GM12878 (cell line): ENCODE data around the gene ILKAP. TPM values are rescaled to one million over a fixed set of nuclear protein-coding genes. Genes with fewer than 3 reads are reported as not detected.

Experiments
- ATAC-seq: fragments of 200-7000 bp; cut with Tn5 transposase; 3 replicates; pipeline ENCODE4 v1.9.1; 2020; ENCODE audit warnings: mild to moderate bottlenecking, moderate library complexity
- BruUV-seq: library from RNA; stranded (reverse); fragments of 400-500 nt; replicated peaks from 2 replicates; lab custom pipeline; 2021; lab: Mats Ljungman, UMichigan
- CTCF ChIA-PET: fragments of 300-600 bp; sonication (Branson Sonifier 250); formaldehyde crosslinking; extraction: SDS; loops from one replicate; lab custom pipeline; 2021; ENCODE audit warnings: inconsistent platforms; lab: Yijun Ruan, JAX
- POLR2A ChIA-PET: fragments of 350-600 bp; formaldehyde crosslinking; extraction: SDS; loops from one replicate; lab custom pipeline; 2021; ENCODE audit warnings: inconsistent platforms; lab: Charles Lee
- RAD21 ChIA-PET: fragments of 300-600 bp; sonication (Branson Sonifier 250); formaldehyde crosslinking; loops from one replicate; lab custom pipeline; 2023; ENCODE audit warnings: antibody characterized with exemption; ENCODE audit not compliant: unreplicated experiment; lab: Charles Lee
- SMC1A ChIA-PET: fragments of 300-600 bp; sonication (Branson Sonifier 250); formaldehyde crosslinking; loops from one replicate; lab custom pipeline; 2023; ENCODE audit not compliant: unreplicated experiment, uncharacterized antibody; lab: Charles Lee
- DNase-seq: peaks from one replicate; pipeline ENCODE4 v3.0.0-alpha.2; 2011; ENCODE audit warnings: low read depth, low spot score
- FAIRE-seq: peaks from 3 replicates; lab custom pipeline; 2011; peaks lifted over from hg19 to GRCh38; lab: Jason Lieb, UNC
- H2AFZ ChIP-seq: 2 replicates; pipeline ENCODE4 v1.6.0; 2011; ENCODE audit warnings: low read depth, low read length, control low read depth; ENCODE audit not compliant: control insufficient read depth
- H3K27ac ChIP-seq: 2 replicates; pipeline ENCODE4 v1.5.1; 2011; ENCODE audit warnings: control low read depth; ENCODE audit not compliant: control insufficient read depth, insufficient read depth
- H3K27me3 ChIP-seq, 2 experiments: replicated peaks in 1 of 2; 2 replicates each; pipeline versions ENCODE4 v1.6.0 to v1.6.1; 2011; ENCODE audit warnings: low read length in 1 of 2; ENCODE audit not compliant: control insufficient read depth in 2 of 2, insufficient read depth in 2 of 2
- H3K36me3 ChIP-seq, 2 experiments: 2 replicates each; pipeline ENCODE4 v1.5.1; 2011; ENCODE audit warnings: low read length in 1 of 2; ENCODE audit not compliant: control insufficient read depth in 2 of 2, insufficient read depth in 2 of 2
- H3K4me1 ChIP-seq: 2 replicates; pipeline ENCODE4 v1.6.1; 2011; ENCODE audit warnings: mild to moderate bottlenecking, low read length, moderate library complexity, mixed read lengths; ENCODE audit not compliant: control insufficient read depth, insufficient read depth
- H3K4me2 ChIP-seq: 2 replicates; pipeline ENCODE4 v1.6.0; 2011; ENCODE audit warnings: control low read depth; ENCODE audit not compliant: control insufficient read depth, insufficient read depth
- H3K4me3 ChIP-seq: fragments of 200-600 bp; sonication (generic); 2 replicates; pipeline ENCODE4 v1.5.1; 2016
- H3K79me2 ChIP-seq: 2 replicates; pipeline ENCODE4 v1.6.0; 2011; ENCODE audit warnings: low read length; ENCODE audit not compliant: control insufficient read depth, insufficient read depth
- H3K9ac ChIP-seq: 2 replicates; pipeline ENCODE4 v1.8.0; 2011; ENCODE audit warnings: low read length, control low read depth, mixed read lengths; ENCODE audit not compliant: control insufficient read depth, insufficient read depth
- H3K9me3 ChIP-seq: replicated peaks from 3 replicates; pipeline ENCODE4 v1.5.1; 2011; ENCODE audit warnings: mild to moderate bottlenecking, low read length; ENCODE audit not compliant: control insufficient read depth, insufficient read depth
- H4K20me1 ChIP-seq: 2 replicates; pipeline ENCODE4 v1.6.0; 2011; ENCODE audit not compliant: control insufficient read depth, insufficient read depth
- FOXK2 ChIP-seq: fragments of 450-650 bp; IDR thresholded peaks from 2 replicates; pipeline ENCODE4 v1.6.1; 2017; ENCODE audit warnings: mild to moderate bottlenecking, moderate library complexity
- LARP7 ChIP-seq: fragments of 450-650 bp; IDR thresholded peaks from 2 replicates; pipeline ENCODE4 v1.6.1; 2017; ENCODE audit warnings: mild to moderate bottlenecking
- NBN ChIP-seq: fragments of 450-650 bp; IDR thresholded peaks from 2 replicates; pipeline ENCODE4 v1.6.1; 2016
- RCOR1 ChIP-seq: conservative IDR thresholded peaks from 2 replicates; pipeline ENCODE4 v1.6.1; 2012; ENCODE audit warnings: low read depth, low read length, improper control_type of control experiment
- SMAD5 ChIP-seq: IDR thresholded peaks from 2 replicates; pipeline ENCODE4 v1.6.1; 2016; ENCODE audit warnings: antibody characterized with exemption, low read depth
- WGBS: methylation state at CpG from one replicate; pipeline ENCODE4 v1.1.6; 2016; ENCODE audit warnings: low lambda C conversion rate; ENCODE audit not compliant: insufficient replicate concordance, insufficient coverage; ENCODE audit errors: missing lambda C conversion rate; 5-methylcytosine and 5-hydroxymethylcytosine counted together
- in situ Hi-C: fragments of 300-500 bp; cut with MboI; formaldehyde crosslinking; loops from 9 replicates; pipeline ENCODE4 v1.14.3; 2018; ENCODE audit warnings: mixed read lengths
- intact Hi-C: fragments of 100-400 bp; cut with micrococcal nuclease; formaldehyde crosslinking; loops from one replicate; pipeline ENCODE4 v1.14.2; 2022; ENCODE audit not compliant: unreplicated experiment
- polyA plus RNA-seq, 11 experiments: library from polyadenylated mRNA; depleted of rRNA in 4 of 11; unstranded in 6 of 11; stranded (reverse) in 5 of 11; fragments of >200 nt; fragmentation: Nextera tagmentation in 4 of 11; fragmentation: Illumina TruSeq in 1 of 11; extraction: Ambion mirVana in 4 of 11; extraction: Trizol in 1 of 11; gene quantifications; 1 replicate in 1 of 11; 2 replicates in 10 of 11; pipeline versions ENCODE4 v1.2.1 to v1.2.3, GENCODE V29; 2011 to 2016; ENCODE audit warnings: inconsistent platforms in 2 of 11, missing spikeins in 2 of 11, low read depth in 1 of 11
- total RNA-seq, 4 experiments: library from RNA; depleted of rRNA in 3 of 4; stranded (reverse); fragments of >200 nt in 3 of 4; fragmentation: Illumina TruSeq in 1 of 4; extraction: Trizol in 1 of 4; gene quantifications; 2 replicates each; pipeline versions ENCODE4 v1.2.1 to v1.2.3, GENCODE V29; 2013 to 2021
- TF ChIP-seq, protein P1 (sequence below): fragments of 150-350 bp; IDR thresholded peaks from 2 replicates; pipeline ENCODE4 v1.6.1; 2014; ENCODE audit warnings: mild to moderate bottlenecking, low read depth, low read length
- TF ChIP-seq, protein P2 (sequence below): fragments of 450-650 bp; IDR thresholded peaks from 2 replicates; pipeline ENCODE4 v1.6.1; 2014; ENCODE audit warnings: mild to moderate bottlenecking
- TF ChIP-seq, protein P3 (sequence below): fragments of 450-650 bp; IDR thresholded peaks from 2 replicates; pipeline ENCODE4 v1.6.1; 2017; ENCODE audit warnings: mild to moderate bottlenecking, low read depth, inconsistent platforms; ENCODE audit not compliant: poor library complexity, severe bottlenecking

ILKAP gene
- total and polyA plus RNA-seq, 10 of the 15 experiments (the other 5 are each of a cell fraction or from before 2014, with no cell fraction given) = 4.2 to 65.3 (median 37.3) TPM

DNA sequence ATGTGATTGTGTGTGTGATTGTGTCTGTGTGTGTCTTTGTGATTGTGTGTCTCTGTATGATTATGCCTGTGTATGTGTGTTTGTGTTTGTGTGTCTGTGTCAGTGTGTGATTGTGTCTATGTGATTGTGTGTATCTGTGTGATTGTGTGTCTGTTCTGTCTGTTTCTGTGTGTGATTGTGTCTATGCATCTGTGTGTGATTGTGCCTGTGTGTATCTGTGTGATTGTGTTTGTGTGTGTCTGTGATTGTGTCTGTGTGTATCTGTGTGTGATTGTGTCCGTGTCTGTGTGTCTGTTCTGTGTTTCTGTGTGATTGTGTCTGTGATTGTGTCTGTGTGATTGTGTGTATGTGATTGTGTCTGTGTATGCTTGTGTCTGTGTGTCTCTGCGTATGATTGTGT is 77.2 kb downstream of the ILKAP start:
- ATAC-seq (no peak), FAIRE-seq (peak; percentile 7), DNase-seq (no peak)
- Histone ChIP-seq H2AFZ (no peak overlapping the region), H3K9ac (no peak overlapping the region), H3K79me2 (no peaks in the 10 kb centered on the region), H3K36me3 (no peaks in the 10 kb centered on the region), H3K27ac (no peak overlapping the region), H3K4me3 (no peak overlapping the region), H3K4me1 (no peaks in the 10 kb centered on the region)
- POLR2A ChIA-PET = no interaction called here
- WGBS = 78% methylated on average over 2 of the region's 2 CpGs
- in situ Hi-C loops = no loop called here
- RAD21 ChIA-PET = no interaction called here
- no TSS peak for BruUV-seq
- CTCF ChIA-PET = no interaction called here
- intact Hi-C loops = no loop called here
- SMC1A ChIA-PET = no interaction called here
- no peak for TF ChIP-seq RCOR1
- peak; percentile 3; the same call in 1 of the 2 replicates for TF ChIP-seq FOXK2
- TF ChIP-seq NBN = peak; percentile 28; the same call in 1 of the 2 replicates
- TF ChIP-seq, all 136 proteins: peak for 2
- Histone ChIP-seq H3K4me2 (no peak overlapping the region), H3K27me3 (no peaks in the 10 kb centered on the region), H4K20me1 (no peaks in the 10 kb centered on the region), H3K9me3 (peaks cover 4% of the 10 kb centered on the region; the same call in 2 of the 3 replicates)

DNA sequence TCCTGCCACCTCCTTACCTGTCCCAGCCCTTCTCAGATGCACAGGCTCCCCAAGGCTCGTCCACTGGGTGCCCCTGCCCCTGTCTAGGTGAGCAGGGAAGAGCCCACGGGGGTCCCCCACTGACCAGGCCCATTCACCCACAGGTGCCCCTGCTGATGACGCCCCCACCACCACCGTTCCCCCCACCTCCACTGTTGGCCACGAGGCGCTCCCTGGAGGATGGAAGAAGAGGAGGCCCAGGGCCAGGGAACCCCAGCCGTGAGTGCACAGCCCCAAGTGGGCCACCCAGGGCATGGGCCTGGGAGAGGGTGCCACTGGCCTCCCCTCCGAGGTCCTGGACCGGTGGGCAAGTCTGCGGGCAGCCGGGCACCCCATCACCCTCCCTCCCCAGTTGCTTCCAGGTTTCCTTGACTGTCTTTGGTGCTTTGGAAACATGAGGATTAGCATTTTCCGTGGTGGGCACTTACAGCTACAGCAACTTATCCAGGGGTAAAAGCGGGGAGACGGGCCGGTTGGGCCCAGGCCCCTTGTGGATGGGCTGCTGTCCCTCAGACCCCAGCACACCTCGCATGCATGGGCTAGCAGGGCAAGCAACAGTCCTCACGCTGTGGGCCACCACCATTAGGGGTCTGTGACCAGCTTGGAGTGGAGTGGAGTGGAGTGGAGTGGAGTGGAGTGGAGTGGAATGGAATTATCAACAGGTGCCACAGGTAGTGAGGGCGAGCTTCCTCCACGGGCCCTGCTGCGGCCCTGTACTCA is 78.2 kb downstream of the ILKAP start:
- Histone ChIP-seq H3K27ac (no peak overlapping the region), H3K36me3 (no peaks in the 10 kb centered on the region), H3K79me2 (no peaks in the 10 kb centered on the region), H3K9me3 (peaks cover 4% of the 10 kb centered on the region; the same call in 2 of the 3 replicates), H3K9ac (no peak overlapping the region), H4K20me1 (no peaks in the 10 kb centered on the region), H3K27me3 (no peaks in the 10 kb centered on the region), H3K4me3 (no peak overlapping the region), H3K4me1 (no peaks in the 10 kb centered on the region), H2AFZ (no peak overlapping the region), H3K4me2 (no peak overlapping the region)
- intact Hi-C loops = no loop called here
- CTCF ChIA-PET = interaction anchor here (0.7 to 0.8 kb wide), 2 partner anchors 14 to 78 kb away, joined by 3 to 4 read pairs; partner anchors contain the start of gene ILKAP
- in situ Hi-C loops = no loop called here
- FAIRE-seq (no peak), DNase-seq (no peak), ATAC-seq (peak; percentile 8; the same call in 1 of the 3 replicates)
- SMC1A ChIA-PET = interaction anchor here (1.0 kb wide), 1 partner anchor 16 kb away, joined by 4 read pairs; no protein-coding TSS in a partner anchor
- POLR2A ChIA-PET = no interaction called here
- RAD21 ChIA-PET = no interaction called here
- 58% methylated on average over 19 of the region's 20 CpGs for WGBS
- no TSS peak for BruUV-seq
- TF ChIP-seq LARP7 (no peak), SMAD5 (no peak)
- TF ChIP-seq, protein P1, sequence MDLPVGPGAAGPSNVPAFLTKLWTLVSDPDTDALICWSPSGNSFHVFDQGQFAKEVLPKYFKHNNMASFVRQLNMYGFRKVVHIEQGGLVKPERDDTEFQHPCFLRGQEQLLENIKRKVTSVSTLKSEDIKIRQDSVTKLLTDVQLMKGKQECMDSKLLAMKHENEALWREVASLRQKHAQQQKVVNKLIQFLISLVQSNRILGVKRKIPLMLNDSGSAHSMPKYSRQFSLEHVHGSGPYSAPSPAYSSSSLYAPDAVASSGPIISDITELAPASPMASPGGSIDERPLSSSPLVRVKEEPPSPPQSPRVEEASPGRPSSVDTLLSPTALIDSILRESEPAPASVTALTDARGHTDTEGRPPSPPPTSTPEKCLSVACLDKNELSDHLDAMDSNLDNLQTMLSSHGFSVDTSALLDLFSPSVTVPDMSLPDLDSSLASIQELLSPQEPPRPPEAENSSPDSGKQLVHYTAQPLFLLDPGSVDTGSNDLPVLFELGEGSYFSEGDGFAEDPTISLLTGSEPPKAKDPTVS = no peak
- TF ChIP-seq, protein P2, sequence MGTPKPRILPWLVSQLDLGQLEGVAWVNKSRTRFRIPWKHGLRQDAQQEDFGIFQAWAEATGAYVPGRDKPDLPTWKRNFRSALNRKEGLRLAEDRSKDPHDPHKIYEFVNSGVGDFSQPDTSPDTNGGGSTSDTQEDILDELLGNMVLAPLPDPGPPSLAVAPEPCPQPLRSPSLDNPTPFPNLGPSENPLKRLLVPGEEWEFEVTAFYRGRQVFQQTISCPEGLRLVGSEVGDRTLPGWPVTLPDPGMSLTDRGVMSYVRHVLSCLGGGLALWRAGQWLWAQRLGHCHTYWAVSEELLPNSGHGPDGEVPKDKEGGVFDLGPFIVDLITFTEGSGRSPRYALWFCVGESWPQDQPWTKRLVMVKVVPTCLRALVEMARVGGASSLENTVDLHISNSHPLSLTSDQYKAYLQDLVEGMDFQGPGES = no peak
- TF ChIP-seq, protein P3, sequence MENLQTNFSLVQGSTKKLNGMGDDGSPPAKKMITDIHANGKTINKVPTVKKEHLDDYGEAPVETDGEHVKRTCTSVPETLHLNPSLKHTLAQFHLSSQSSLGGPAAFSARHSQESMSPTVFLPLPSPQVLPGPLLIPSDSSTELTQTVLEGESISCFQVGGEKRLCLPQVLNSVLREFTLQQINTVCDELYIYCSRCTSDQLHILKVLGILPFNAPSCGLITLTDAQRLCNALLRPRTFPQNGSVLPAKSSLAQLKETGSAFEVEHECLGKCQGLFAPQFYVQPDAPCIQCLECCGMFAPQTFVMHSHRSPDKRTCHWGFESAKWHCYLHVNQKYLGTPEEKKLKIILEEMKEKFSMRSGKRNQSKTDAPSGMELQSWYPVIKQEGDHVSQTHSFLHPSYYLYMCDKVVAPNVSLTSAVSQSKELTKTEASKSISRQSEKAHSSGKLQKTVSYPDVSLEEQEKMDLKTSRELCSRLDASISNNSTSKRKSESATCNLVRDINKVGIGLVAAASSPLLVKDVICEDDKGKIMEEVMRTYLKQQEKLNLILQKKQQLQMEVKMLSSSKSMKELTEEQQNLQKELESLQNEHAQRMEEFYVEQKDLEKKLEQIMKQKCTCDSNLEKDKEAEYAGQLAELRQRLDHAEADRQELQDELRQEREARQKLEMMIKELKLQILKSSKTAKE = no peak
